HFFc6 (cell line): ENCODE data around the gene DICER1. TPM values are rescaled to one million over a fixed set of nuclear protein-coding genes. Genes with fewer than 3 reads are reported as not detected.
"Not testable (repeated sequence)": the region's sequence is repeated elsewhere in the genome, so short reads cannot be mapped to it uniquely, and the experiment has no call there.

Experiments
- DNase-seq: peaks from one replicate; pipeline ENCODE4 v3.0.0-alpha.2; 2018
- H3K27ac Mint-ChIP-seq: 2 replicates; pipeline ENCODE4 v1.8.0; 2020; ENCODE audit warnings: mild to moderate bottlenecking, mixed read lengths
- H3K27me3 Mint-ChIP-seq: 2 replicates; pipeline ENCODE4 v1.8.0; 2021; ENCODE audit warnings: mild to moderate bottlenecking, moderate library complexity, mixed read lengths; ENCODE audit not compliant: insufficient read depth
- H3K36me3 Mint-ChIP-seq: 2 replicates; pipeline ENCODE4 v1.8.0; 2021; ENCODE audit warnings: low read depth, mixed read lengths
- H3K4me1 Mint-ChIP-seq: 2 replicates; pipeline ENCODE4 v1.8.0; 2020; ENCODE audit warnings: low read depth, mixed read lengths
- H3K4me3 Mint-ChIP-seq: 2 replicates; pipeline ENCODE4 v1.8.0; 2020; ENCODE audit warnings: mild to moderate bottlenecking, moderate library complexity, mixed read lengths
- H3K9me3 Mint-ChIP-seq: 2 replicates; pipeline ENCODE4 v1.8.0; 2020; ENCODE audit warnings: mild to moderate bottlenecking, mixed read lengths
- total RNA-seq, 6 experiments: library from RNA; stranded (reverse); fragmentation: NEBNext Ultra II Directional; extraction: Animal tissue kit (Norgen Biotek cat#: 25700); gene quantifications; 2 replicates in 1 of 6; 3 replicates in 5 of 6; pipeline ENCODE4 v1.2.3, GENCODE V29; 2021
- TF ChIP-seq, protein P1 (sequence below): fragments of 200-600 bp; sonication (generic); IDR thresholded peaks from 2 replicates; pipeline ENCODE4 v1.5.0; 2021; ENCODE audit warnings: antibody characterized with exemption, mild to moderate bottlenecking

Gene DICER1
- total RNA-seq, 6 experiments from 2014 or later = 34.0 to 40.0 (median 37.6) TPM

DNA sequence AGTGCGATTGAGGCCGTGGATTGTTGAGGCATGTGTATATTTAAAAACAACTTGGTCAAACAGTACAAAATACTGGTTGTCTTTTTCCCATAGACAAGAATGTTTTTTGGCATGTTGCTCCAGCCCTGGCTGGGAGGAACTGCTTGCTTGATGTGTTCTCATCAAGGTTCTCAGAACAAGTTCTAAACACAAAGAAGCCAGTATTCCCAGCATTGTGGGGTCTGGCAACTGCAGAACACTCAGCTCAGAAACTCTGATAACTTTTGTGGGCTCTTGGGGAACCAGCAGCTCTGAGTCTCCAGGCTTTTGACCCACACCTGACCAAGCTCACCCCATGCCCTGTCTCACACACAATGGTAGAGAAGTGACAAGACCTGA, 27.1 kb upstream of the DICER1 start:
- Mint-ChIP-seq H3K4me3 (no peak overlapping the region), H3K27ac (no peak overlapping the region), H3K4me1 (no peaks in the 10 kb centered on the region), H3K27me3 (peaks cover 2% of the 10 kb centered on the region; the same call in 1 of the 2 replicates), H3K36me3 (no peaks in the 10 kb centered on the region), H3K9me3 (peaks cover 7% of the 10 kb centered on the region)
- DNase-seq = no peak
- TF ChIP-seq, protein P1, sequence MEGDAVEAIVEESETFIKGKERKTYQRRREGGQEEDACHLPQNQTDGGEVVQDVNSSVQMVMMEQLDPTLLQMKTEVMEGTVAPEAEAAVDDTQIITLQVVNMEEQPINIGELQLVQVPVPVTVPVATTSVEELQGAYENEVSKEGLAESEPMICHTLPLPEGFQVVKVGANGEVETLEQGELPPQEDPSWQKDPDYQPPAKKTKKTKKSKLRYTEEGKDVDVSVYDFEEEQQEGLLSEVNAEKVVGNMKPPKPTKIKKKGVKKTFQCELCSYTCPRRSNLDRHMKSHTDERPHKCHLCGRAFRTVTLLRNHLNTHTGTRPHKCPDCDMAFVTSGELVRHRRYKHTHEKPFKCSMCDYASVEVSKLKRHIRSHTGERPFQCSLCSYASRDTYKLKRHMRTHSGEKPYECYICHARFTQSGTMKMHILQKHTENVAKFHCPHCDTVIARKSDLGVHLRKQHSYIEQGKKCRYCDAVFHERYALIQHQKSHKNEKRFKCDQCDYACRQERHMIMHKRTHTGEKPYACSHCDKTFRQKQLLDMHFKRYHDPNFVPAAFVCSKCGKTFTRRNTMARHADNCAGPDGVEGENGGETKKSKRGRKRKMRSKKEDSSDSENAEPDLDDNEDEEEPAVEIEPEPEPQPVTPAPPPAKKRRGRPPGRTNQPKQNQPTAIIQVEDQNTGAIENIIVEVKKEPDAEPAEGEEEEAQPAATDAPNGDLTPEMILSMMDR = no peak

DNA sequence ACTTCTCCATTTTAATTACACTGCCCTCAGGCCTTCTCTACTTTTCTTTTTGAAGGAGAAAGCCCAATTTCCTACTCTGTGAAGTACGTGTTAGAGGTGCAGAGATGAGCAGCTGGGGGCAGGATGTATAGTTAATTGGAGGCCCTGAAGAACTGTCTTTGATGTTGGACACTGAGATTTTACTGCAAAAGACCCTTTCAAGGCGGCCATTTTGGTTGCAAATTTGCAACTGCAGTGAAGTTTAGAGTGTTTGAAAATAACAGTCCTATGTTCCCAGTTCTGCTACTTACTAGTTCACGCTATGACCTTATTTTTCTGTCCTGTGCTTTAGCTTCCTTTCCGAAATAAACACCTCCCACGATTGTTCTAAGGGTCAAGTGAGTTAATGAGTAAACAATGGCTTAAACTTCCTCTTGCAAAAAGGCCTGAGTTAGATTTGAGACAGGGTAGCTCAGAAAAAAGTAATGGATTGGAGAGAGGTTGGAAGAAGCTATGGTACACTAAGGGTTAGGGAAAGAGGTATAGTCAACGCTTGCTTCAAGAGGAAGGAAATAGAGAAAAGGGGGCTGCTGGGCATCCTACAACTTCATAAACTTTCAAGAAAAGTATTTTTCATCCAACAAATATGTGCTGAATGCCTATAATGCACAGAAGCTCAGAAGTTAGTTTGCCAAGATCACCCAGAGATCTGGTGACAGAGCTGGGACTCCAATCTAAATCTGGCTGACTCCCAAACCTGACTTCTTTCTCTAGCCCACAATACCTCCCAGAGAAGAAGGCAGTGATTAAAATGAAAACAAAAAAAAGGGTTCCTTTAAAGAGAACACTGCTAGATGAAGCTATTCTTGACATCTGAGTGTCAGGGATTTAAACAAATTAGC, 26.4 kb upstream of the DICER1 start:
- no peak overlapping the region for H3K27ac Mint-ChIP-seq
- no peaks in the 10 kb centered on the region for H3K36me3 Mint-ChIP-seq
- no peaks in the 10 kb centered on the region for H3K4me1 Mint-ChIP-seq
- peaks cover 7% of the 10 kb centered on the region for H3K9me3 Mint-ChIP-seq
- H3K4me3 Mint-ChIP-seq = no peak overlapping the region
- DNase-seq = no peak
- H3K27me3 Mint-ChIP-seq = peaks cover 2% of the 10 kb centered on the region; the same call in 1 of the 2 replicates
- TF ChIP-seq, protein P1 = no peak

- Mint-ChIP-seq H3K9me3 (peaks cover 5% of the 10 kb centered on the region), H3K4me3 (no peak overlapping the region), H3K4me1 (no peaks in the 10 kb centered on the region), H3K27me3 (peaks cover 2% of the 10 kb centered on the region; the same call in 1 of the 2 replicates), H3K27ac (no peak overlapping the region), H3K36me3 (no peaks in the 10 kb centered on the region)
- no peak for DNase-seq
- TF ChIP-seq, protein P1 = no peak
These were observed 25.8 kb upstream of the DICER1 start for GRCh38 chr14:95183082-95183481.

DNA sequence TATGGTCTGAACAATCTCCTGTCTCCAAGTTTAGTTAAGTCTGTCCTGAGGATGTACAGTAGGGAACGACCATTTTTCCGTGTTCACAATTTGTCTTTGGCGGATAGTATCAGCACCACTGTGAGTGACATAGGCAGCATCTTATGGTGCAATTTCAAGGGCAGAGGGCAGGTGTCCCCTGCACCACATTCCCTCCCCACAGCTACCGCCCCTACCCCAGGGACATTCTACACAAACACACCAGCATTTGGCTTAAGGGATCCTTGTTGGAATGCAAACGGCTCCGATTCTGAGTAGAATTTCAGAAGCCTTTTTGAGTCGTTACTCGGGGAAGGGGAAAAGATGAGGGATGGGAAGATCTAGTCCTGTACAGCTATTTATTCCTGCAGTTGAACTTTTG, 25.1 kb upstream of the DICER1 start:
- TF ChIP-seq, protein P1 = no peak
- Mint-ChIP-seq H3K4me3 (no peak overlapping the region), H3K27ac (no peak overlapping the region), H3K4me1 (no peaks in the 10 kb centered on the region), H3K9me3 (no peaks in the 10 kb centered on the region; the same call in 1 of the 2 replicates), H3K27me3 (peaks cover 2% of the 10 kb centered on the region; the same call in 1 of the 2 replicates), H3K36me3 (no peaks in the 10 kb centered on the region)
- no peak for DNase-seq

GRCh38 chr14:95180966-95181741, 23.8 kb upstream of the DICER1 start:
- Mint-ChIP-seq H3K27ac (no peak overlapping the region), H3K36me3 (no peaks in the 10 kb centered on the region), H3K4me1 (no peaks in the 10 kb centered on the region), H3K4me3 (no peak overlapping the region), H3K27me3 (peaks cover 2% of the 10 kb centered on the region; the same call in 1 of the 2 replicates), H3K9me3 (no peaks in the 10 kb centered on the region; the same call in 1 of the 2 replicates)
- TF ChIP-seq, protein P1 = no peak
- no peak for DNase-seq

- not testable (repeated sequence) for H3K27ac Mint-ChIP-seq, H3K36me3 Mint-ChIP-seq
These were observed 18.3 kb upstream of the DICER1 start for GRCh38 chr14:95175670-95176069.

More at GRCh38 chr14:95175670-95176069, 18.3 kb upstream of the DICER1 start:
- not testable (repeated sequence) for H3K4me1 Mint-ChIP-seq, H3K9me3 Mint-ChIP-seq, H3K4me3 Mint-ChIP-seq, H3K27me3 Mint-ChIP-seq, DNase-seq
